Ishikawa (cell line): ENCODE measurements around the gene ZNHIT3.

Experiments used
- CEBPB ChIP-seq: IDR thresholded peaks from 2 replicates; pipeline ENCODE4 v1.6.1; 2012
- CREB1 ChIP-seq: IDR thresholded peaks from 2 replicates; pipeline ENCODE4 v1.6.1; 2012; ENCODE audit warnings: low read depth
- EGR1 ChIP-seq: IDR thresholded peaks from 2 replicates; pipeline ENCODE4 v1.6.1; 2012
- EP300 ChIP-seq: IDR thresholded peaks from 2 replicates; pipeline ENCODE4 v1.6.1; 2012; ENCODE audit warnings: borderline replicate concordance
- FOXM1 ChIP-seq: IDR thresholded peaks from 2 replicates; pipeline ENCODE4 v1.6.1; 2012; ENCODE audit warnings: low read depth, borderline replicate concordance
- MAX ChIP-seq: IDR thresholded peaks from 2 replicates; pipeline ENCODE4 v1.6.1; 2012
- NFIC ChIP-seq: IDR thresholded peaks from 2 replicates; pipeline ENCODE4 v1.6.1; 2012
- RAD21 ChIP-seq: IDR thresholded peaks from 2 replicates; pipeline ENCODE4 v1.6.1; 2012; ENCODE audit warnings: low read depth
- REST ChIP-seq: IDR thresholded peaks from 2 replicates; pipeline ENCODE4 v1.6.1; 2012; ENCODE audit warnings: low read depth, mild to moderate bottlenecking
- TAF1 ChIP-seq: IDR thresholded peaks from 2 replicates; pipeline ENCODE4 v1.6.1; 2012; ENCODE audit warnings: low read depth, mild to moderate bottlenecking
- TCF12 ChIP-seq: IDR thresholded peaks from 2 replicates; pipeline ENCODE4 v1.6.1; 2012; ENCODE audit warnings: low read depth
- TEAD4 ChIP-seq: IDR thresholded peaks from 2 replicates; pipeline ENCODE4 v1.6.1; 2012
- USF1 ChIP-seq: IDR thresholded peaks from 2 replicates; pipeline ENCODE4 v1.6.1; 2012
- YY1 ChIP-seq: IDR thresholded peaks from 2 replicates; pipeline ENCODE4 v1.6.1; 2012; ENCODE audit warnings: low read depth
- ZBTB7A ChIP-seq: IDR thresholded peaks from 2 replicates; pipeline ENCODE4 v1.6.1; 2012; ENCODE audit warnings: low read depth

The ZNHIT3 gene

GRCh38 chr17:36498560-36499300 is 12.2 kb downstream of the ZNHIT3 start:
- TF ChIP-seq MAX = no peak
- TF ChIP-seq USF1 = no peak
- no peak for TF ChIP-seq NFIC
- no peak for TF ChIP-seq REST
- no peak for TF ChIP-seq EP300
- TF ChIP-seq TEAD4 = no peak
- no peak for TF ChIP-seq ZBTB7A
- no peak for TF ChIP-seq CEBPB

- TF ChIP-seq MAX = no peak
- TF ChIP-seq TEAD4 = peak; percentile 51; the same call in 1 of the 2 replicates
- TF ChIP-seq YY1 = no peak
- no peak for TF ChIP-seq TCF12
- no peak for TF ChIP-seq RAD21
Measured at GRCh38 chr17:36500745-36501225, 14.3 kb downstream of the ZNHIT3 start.

- TF ChIP-seq FOXM1 (no peak), REST (no peak), ZBTB7A (no peak), MAX (no peak), TAF1 (no peak), CEBPB (no peak), NFIC (no peak), YY1 (no peak), CREB1 (no peak), USF1 (no peak), TCF12 (no peak), TEAD4 (no peak), EP300 (no peak), RAD21 (no peak), EGR1 (no peak)
Measured at GRCh38 chr17:36501351-36501750, 14.9 kb downstream of the ZNHIT3 start.

- TF ChIP-seq FOXM1 (no peak), RAD21 (no peak), TEAD4 (no peak), REST (no peak)
Measured at GRCh38 chr17:36501963-36502362, 15.5 kb downstream of the ZNHIT3 start.
